Measurements from ENCODE around the gene CSH1. TPM values are rescaled to one million over a fixed set of nuclear protein-coding genes. Genes with fewer than 3 reads are reported as not detected.
A peak's percentile ranks its signal among the peaks of the same experiment; 100 is the strongest.
"Not testable (repeated sequence)": the region's sequence is repeated elsewhere in the genome, so short reads cannot be mapped to it uniquely, and the experiment has no call there.

The CSH1 gene
- total RNA-seq, 2 donors from 2014 or later = not detected

GRCh38 chr17:63911657-63912100, 15.3 kb upstream of the CSH1 start:
- intact Hi-C loops (cut with DNase I) = loop anchor here (5.0 to 10.0 kb wide), 3 partner anchors 113 to 221 kb away; partner anchors contain the start of genes ERN1 (in 2 of the 2) and ICAM2 (in 1 of the 2)
- DNase-seq (no peak), ATAC-seq (peak; percentile 65 to 69)

GRCh38 chr17:63911041-63911635, 14.8 kb upstream of the CSH1 start, which contains the start of gene CSHL1:
Gene CSHL1, minus strand, starts transcription at chr17:63911258. Its CDS starts 62 bp downstream, at chr17:63911196.
- ATAC-seq (no peak), DNase-seq (no peak)
- intact Hi-C loops (cut with DNase I) = loop anchor here (5.0 to 10.0 kb wide), 3 partner anchors 114 to 221 kb away; partner anchors contain the start of genes ERN1 (in 2 of the 2) and ICAM2 (in 1 of the 2)

- no peak for DNase-seq
- ATAC-seq = no peak
- intact Hi-C loops (cut with DNase I) = loop anchor here (5.0 to 10.0 kb wide), 3 partner anchors 115 to 222 kb away; partner anchors contain the start of genes ERN1 (in 2 of the 2) and ICAM2 (in 1 of the 2)
Observed at GRCh38 chr17:63910096-63910495, 13.7 kb upstream of the CSH1 start.

GRCh38 chr17:63909586-63909985, 13.2 kb upstream of the CSH1 start:
- intact Hi-C loops (cut with DNase I); DNase-seq; ATAC-seq: not testable (repeated sequence)

- peak; percentile 41 to 63 for ATAC-seq
- intact Hi-C loops (cut with DNase I); DNase-seq: not testable (repeated sequence)
Observed at GRCh38 chr17:63907161-63907778, 10.9 kb upstream of the CSH1 start.

- intact Hi-C loops (cut with DNase I); DNase-seq; ATAC-seq: not testable (repeated sequence)
Observed at GRCh38 chr17:63904796-63905195, 8.4 kb upstream of the CSH1 start.

- intact Hi-C loops (cut with DNase I); DNase-seq; ATAC-seq: not testable (repeated sequence)
Observed at GRCh38 chr17:63903787-63904201, 7.4 kb upstream of the CSH1 start.

GRCh38 chr17:63901971-63902370, 5.6 kb upstream of the CSH1 start:
- ATAC-seq; intact Hi-C loops (cut with DNase I); DNase-seq: not testable (repeated sequence)

GRCh38 chr17:63898899-63899798, 2.8 kb upstream of the CSH1 start:
- intact Hi-C loops (cut with DNase I); DNase-seq; ATAC-seq: not testable (repeated sequence)

- ATAC-seq; intact Hi-C loops (cut with DNase I); DNase-seq: not testable (repeated sequence)
Observed at GRCh38 chr17:63894821-63895220, 1.6 kb downstream of the CSH1 start.

- intact Hi-C loops (cut with DNase I); ATAC-seq; DNase-seq: not testable (repeated sequence)
Observed at GRCh38 chr17:63894021-63894420, 2.4 kb downstream of the CSH1 start.

- DNase-seq; intact Hi-C loops (cut with DNase I); ATAC-seq: not testable (repeated sequence)
Observed at GRCh38 chr17:63892316-63893037, 3.9 kb downstream of the CSH1 start.

- DNase-seq; intact Hi-C loops (cut with DNase I): not testable (repeated sequence)
- peak; percentile 78 to 84 for ATAC-seq
Observed at GRCh38 chr17:63889026-63889848, 7.1 kb downstream of the CSH1 start.

- ATAC-seq; DNase-seq; intact Hi-C loops (cut with DNase I): not testable (repeated sequence)
Observed at GRCh38 chr17:63885119-63885518, 11.3 kb downstream of the CSH1 start.

- intact Hi-C loops (cut with DNase I); DNase-seq: not testable (repeated sequence)
Observed at GRCh38 chr17:63882626-63883126, 13.7 kb downstream of the CSH1 start.

GRCh38 chr17:63881935-63882601, 14.3 kb downstream of the CSH1 start, which contains the start of gene GH2:
Gene GH2, minus strand, starts transcription at chr17:63881944. Its CDS starts 143 bp downstream, at chr17:63881801.
- ATAC-seq = peak; percentile 65 to 81
- peak; percentile 42 for DNase-seq
- intact Hi-C loops (cut with DNase I) = no loop called here

More at GRCh38 chr17:63882626-63883126, 13.7 kb downstream of the CSH1 start:
- not testable (repeated sequence) for ATAC-seq

Data from left cardiac atrium (tissue), 4 donors.